Measurements from ENCODE around the gene NAT9. TPM values are rescaled to one million over a fixed set of nuclear protein-coding genes. Genes with fewer than 3 reads are reported as not detected.

Gene NAT9
- total RNA-seq, 1 experiment from 2014 or later: 63.5 TPM

DNA sequence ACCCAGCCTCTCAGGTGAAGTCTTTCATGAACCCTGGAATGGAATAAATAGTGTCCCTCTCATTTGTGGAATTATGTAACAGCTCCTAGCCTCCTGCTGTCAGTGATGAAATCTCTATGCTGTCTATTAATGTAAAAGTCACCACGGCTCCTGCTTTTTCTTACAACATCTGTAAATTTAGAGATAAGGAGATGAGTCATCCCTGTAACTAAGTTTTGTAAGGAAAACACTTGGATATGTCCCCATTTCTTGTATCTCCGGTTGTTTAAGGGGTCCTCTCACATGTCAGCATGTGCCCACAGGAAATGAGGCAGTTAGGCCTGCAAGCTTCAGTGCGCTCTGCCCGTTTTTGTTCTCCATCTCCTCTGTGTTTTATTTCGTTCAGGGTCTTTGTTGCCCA lies 2.8 kb upstream of the NAT9 start:
- Histone ChIP-seq H3K27ac (ENCODE audit: insufficient read length, low read depth, low read length) (no peak overlapping the region), H4K8ac (replicated peaks; ENCODE audit: insufficient read length, low read depth, low read length) (no peak overlapping the region), H2BK5ac (ENCODE audit: insufficient read length, low read length) (no peak overlapping the region), H3K79me1 (ENCODE audit: insufficient read depth, low read depth, low read length, poor library complexity, severe bottlenecking) (no peaks in the 10 kb centered on the region), H2BK15ac (ENCODE audit: low read depth, low read length) (no peak overlapping the region), H3K14ac (ENCODE audit: insufficient read depth, low read length) (no peak overlapping the region), H4K91ac (ENCODE audit: insufficient read length, low read depth, low read length) (no peak overlapping the region), H3K4me2 (ENCODE audit: insufficient read depth, insufficient read length, low read length) (no peak overlapping the region), H3K56ac (ENCODE audit: insufficient read length, low read depth, low read length) (no peak overlapping the region), H2AK5ac (ENCODE audit: insufficient read length, low read length) (no peak overlapping the region), H3K23ac (ENCODE audit: insufficient read length, low read depth, low read length) (no peak overlapping the region), H3K9me3 (ENCODE audit: control insufficient read depth, low read depth, low read length) (no peaks in the 10 kb centered on the region), H3K27me3 (ENCODE audit: insufficient read depth, low read length) (no peaks in the 10 kb centered on the region), H3K9ac (ENCODE audit: extremely low read depth, insufficient read length, low read length) (no peak overlapping the region), H2BK120ac (ENCODE audit: low read depth, low read length, poor library complexity, severe bottlenecking) (no peak overlapping the region), H3K4ac (ENCODE audit: low read depth, low read length) (no peak overlapping the region), H4K5ac (ENCODE audit: insufficient read length, low read depth, low read length) (no peak overlapping the region), H3T11ph (ENCODE audit: low read length) (no peak overlapping the region), H2AFZ (ENCODE audit: low read length) (no peak overlapping the region), H2BK20ac (ENCODE audit: low read depth, low read length, poor library complexity, severe bottlenecking) (no peak overlapping the region), H3K79me2 (ENCODE audit: insufficient read depth, low read length) (no peaks in the 10 kb centered on the region), H2BK12ac (ENCODE audit: insufficient read length, low read depth, low read length) (no peak overlapping the region), H3K23me2 (ENCODE audit: insufficient read length, low read depth, low read length, poor library complexity, severe bottlenecking) (peaks cover 10% of the 10 kb centered on the region), H3K18ac (ENCODE audit: insufficient read length, low read depth, low read length) (no peak overlapping the region), H3K4me1 (ENCODE audit: insufficient read depth, low read length) (no peaks in the 10 kb centered on the region; the same call in 1 of the 2 replicates), H4K20me1 (ENCODE audit: control insufficient read depth, insufficient read depth, insufficient read length) (no peaks in the 10 kb centered on the region)
- H3K9me3 Mint-ChIP-seq: no peaks in the 10 kb centered on the region
- no peak overlapping the region; a peak in 1 of 5 replicates for H3K4me3 Mint-ChIP-seq
- no CpG with 5 or more reads among the region's 5 CpGs for WGBS (ENCODE audit: extremely low coverage, insufficient read length, low lambda C conversion rate)
- DNase-seq: no peak
- H3K4me1 Mint-ChIP-seq: peaks cover 14 to 33% of the 10 kb centered on the region in 2 experiments
- peaks cover 3 to 25% (median 12%) of the 10 kb centered on the region in 3 experiments; a peak in 6 of 7 replicates for H3K36me3 Mint-ChIP-seq (ENCODE audit: insufficient read depth in 1 of 3, low read depth in 3 of 3)
- no peak overlapping the region for H3K27ac Mint-ChIP-seq
- H3K27me3 Mint-ChIP-seq (ENCODE audit: low read depth): no peaks in the 10 kb centered on the region
- TF ChIP-seq, protein P1, sequence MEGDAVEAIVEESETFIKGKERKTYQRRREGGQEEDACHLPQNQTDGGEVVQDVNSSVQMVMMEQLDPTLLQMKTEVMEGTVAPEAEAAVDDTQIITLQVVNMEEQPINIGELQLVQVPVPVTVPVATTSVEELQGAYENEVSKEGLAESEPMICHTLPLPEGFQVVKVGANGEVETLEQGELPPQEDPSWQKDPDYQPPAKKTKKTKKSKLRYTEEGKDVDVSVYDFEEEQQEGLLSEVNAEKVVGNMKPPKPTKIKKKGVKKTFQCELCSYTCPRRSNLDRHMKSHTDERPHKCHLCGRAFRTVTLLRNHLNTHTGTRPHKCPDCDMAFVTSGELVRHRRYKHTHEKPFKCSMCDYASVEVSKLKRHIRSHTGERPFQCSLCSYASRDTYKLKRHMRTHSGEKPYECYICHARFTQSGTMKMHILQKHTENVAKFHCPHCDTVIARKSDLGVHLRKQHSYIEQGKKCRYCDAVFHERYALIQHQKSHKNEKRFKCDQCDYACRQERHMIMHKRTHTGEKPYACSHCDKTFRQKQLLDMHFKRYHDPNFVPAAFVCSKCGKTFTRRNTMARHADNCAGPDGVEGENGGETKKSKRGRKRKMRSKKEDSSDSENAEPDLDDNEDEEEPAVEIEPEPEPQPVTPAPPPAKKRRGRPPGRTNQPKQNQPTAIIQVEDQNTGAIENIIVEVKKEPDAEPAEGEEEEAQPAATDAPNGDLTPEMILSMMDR (conservative IDR thresholded peaks at IDR 0.05): no peak
